DMS153 treated with DMSO at 0.1 percent for 48 hours (cell line): ENCODE data around the gene PSMA2.
A peak's percentile ranks its signal among the peaks of the same experiment; 100 is the strongest.

ENCODE experiments used
- DNase-seq: peaks from one replicate; lab custom pipeline; 2025; ENCODE audit not compliant: unreplicated experiment; lab: John Stamatoyannopoulos, UW

Gene PSMA2

DNA sequence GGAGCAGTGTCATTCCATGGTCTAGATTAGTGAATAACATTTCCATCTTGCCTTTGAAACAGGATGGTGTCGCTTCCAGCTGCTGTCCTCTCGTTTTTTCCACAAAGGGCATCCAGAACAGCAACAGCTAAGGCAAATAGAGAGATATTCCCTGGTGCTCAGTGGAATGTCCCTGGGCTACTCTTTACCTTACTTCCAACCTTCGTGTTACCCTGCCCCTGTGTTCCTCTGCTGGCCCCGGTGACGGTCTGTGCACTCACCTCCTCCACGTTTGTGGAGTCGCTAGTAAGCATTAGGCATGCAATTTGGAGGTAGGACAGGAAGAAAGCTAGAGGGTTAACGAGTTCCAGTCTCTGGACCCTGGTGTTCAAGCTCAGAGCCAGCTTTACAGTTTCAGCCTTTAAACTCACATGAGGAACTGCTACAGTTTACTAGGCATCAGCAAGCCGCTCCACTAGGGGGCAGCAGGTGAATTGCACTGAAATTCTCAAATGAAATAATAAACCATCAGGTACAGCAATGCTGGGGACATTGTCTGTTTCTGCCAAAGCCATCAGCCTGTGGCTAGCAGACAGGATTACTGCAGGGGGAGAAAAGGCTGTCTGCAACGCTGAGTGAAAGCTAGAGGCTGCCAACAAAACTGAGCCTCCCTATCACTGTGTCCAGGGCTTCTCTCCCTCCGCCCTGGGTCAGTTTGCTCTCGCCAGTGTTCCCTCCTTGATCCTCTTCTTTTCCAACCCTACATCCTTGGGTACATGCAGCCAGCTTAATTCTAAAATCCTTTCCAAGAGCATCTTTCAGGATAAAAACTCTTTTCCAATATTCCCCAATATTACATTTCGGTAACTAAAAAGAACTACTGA, 9.2 kb upstream of the PSMA2 start:
- DNase-seq = peak; percentile 71

DNA sequence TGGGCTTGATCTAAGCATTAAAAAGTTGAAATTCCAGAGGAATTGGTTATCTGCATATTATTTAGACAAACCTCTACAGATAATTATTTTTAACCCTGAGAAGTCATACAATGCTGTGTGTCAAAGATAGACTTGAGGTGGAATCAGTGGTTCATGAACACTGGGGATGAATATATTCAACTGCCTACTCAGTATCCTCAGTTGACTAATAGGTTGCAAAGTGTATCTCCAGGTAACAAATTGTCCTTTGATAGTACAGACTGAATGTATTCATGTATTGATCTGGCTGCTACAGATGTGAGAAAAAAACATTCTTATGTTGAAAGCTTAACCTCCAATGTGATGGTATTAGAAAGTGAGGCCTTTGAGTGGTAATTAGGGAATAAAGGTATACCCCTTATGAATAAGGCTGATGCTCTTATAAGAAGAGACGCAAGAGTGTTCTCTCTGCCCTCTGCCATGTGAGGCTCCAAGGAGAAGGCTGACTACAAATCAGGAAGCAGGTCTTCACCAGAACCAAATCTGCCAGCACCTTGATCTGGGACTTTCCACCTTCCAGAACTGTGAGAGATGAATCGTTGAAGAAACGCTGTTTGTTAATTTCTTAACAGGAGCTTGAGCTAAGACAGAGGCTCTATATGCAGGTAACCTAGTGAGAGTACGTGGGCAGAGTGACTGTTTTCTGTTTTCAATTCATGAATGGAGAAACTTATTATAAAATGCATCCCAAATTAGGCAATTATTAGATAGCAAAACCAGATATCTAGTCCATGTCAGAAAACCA, 7.7 kb upstream of the PSMA2 start:
- no peak for DNase-seq

DNA sequence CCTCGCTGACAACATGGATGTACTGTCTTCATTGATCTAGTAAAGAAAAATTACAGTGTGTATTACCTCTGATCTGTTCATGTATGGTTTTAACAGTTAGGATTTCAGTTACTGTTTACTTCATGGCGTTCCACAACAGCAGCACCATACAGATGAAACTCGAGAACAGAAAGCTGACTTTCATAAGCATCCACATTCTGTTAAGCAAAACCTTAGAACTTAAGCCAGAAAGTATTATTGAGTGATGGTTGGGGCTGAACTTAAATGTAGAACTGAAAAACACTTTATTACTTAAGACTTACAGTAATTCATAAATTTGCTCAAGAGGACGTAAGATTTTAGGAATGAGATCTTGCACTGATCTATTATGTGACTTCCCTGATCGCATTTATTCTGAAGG, 3.9 kb upstream of the PSMA2 start:
- DNase-seq = no peak

DNA sequence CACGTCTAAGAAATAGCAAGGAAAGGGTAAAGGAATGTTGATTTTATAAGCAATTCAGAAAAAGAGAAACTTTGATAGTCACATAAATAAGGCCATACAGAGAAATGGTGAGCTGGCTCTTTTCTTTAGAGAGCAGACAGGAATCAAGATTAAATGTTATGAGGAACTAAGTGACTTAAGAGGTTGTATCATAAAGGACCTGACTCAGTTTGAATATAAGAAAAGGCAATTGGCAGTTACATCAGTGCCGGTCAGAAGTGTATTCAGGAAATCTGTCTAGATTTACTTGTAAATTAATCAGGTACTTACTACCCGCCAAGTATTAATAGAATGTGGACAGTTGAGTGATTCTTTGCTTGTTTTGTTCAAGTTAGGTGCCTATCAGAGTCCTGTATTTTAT, 2.3 kb upstream of the PSMA2 start:
- DNase-seq = no peak

DNA sequence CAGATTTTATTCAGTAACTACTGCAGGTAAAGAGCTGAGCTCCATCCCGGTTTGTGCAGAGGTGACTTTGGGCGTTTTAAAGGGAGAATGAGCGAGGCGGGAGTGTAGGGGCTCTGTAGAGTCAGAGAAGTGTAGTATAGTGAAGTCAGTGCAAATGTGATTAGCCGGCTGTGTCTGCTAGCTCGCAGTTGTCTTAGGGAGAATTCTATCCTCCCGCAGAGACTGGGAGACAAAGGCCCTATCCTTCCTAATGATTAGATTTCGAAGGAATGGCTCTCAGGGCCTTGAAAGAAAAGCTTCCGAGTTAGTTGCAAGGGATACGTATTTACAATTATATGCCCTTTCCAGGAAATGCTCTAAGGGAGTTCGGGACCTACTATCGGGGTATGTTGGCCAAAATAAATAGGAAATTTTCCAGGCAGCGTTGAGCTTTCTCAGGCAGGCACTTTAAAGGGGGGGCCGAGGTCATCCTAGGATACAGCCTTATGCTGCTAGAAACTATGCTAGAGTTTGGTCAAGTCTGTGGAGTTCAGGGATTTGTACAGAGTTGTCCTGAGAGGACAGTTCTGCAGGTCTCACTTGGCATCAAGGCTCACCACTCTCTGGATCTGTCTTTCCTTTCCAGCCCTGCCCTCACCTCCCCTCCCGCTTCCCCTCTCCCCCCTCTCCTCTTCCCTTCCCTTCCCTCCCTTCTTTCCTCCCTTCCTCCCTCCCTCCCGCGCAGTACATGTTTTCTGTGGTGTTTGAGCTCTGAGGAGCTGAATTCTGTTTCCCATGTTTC, 1.0 kb upstream of the PSMA2 start:
- DNase-seq = no peak

DNA sequence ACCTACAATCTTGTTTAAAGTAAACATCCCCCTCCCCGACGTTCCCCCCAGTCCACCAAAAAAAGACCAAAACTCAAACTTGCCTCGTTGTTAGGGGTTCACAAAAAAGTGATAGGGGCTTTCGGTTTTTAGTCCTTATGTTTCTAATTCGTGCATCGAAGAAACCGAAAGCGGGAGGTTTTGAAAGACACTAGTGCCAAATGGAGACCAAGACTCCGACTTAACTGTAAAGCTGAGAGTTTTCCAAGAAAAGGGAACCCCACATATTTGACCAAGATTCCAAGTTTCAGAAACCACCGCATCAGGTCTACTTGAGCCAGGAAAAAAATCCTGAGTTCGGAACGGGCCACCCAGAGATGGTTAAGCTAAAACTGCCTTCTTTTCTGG, 534 bp downstream of the PSMA2 start:
- no peak for DNase-seq

DNA sequence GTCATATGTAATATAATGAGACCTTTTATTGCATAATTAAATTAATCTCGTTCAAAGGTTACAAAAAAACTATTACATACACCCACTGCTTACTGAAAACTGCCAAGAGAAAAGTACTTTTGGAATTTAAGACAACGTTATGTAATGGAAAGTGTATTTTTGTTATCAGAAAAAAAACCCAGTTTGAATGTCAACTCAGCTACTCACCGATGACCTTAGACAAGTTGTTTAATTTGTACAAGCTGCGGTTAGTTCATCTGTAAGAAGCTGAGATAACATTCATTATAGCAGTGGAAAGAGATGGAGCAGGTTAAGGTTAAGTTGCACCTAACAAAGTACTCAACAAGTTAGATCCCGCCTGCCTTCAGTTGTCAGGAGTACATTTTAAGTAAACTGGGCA, 1.1 kb downstream of the PSMA2 start:
- DNase-seq = no peak

DNA sequence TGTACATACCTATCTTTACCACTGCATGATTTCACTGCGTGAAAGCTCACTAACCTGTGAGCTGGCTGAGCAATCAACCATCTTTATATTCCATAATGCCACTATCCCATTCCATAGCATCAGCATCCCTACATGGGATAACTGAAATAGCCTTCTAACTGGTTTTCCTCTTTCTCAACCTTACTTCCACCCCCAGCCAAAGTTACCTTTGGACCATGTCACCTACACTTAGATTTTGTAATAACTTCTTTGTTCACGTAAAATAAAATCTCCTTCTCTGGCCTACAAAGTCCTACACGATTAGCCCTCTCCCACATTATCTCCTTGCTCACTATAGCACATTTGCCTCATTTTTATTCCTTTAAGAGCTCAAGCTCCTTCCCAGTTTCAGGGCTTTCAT, 2.5 kb downstream of the PSMA2 start:
- no peak for DNase-seq

DNA sequence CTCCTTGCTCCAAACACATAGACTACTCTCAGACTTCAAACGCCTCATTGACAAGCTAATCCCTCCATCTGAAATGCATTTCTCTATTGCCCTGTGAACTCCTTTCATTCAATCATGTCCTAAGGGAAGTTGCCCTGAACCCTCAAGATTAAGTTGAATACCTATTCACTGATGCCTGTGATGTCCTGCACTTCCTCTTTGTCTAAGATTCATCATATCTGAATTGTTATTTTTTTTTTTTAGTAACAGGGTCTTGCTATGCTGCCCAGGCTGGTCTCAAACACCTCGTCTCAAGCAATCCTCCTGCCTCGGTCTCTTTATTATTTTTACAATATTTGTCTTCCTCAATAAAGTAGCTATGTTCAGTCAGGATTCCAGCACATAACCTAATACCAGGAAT, 3.2 kb downstream of the PSMA2 start:
- no peak for DNase-seq

DNA sequence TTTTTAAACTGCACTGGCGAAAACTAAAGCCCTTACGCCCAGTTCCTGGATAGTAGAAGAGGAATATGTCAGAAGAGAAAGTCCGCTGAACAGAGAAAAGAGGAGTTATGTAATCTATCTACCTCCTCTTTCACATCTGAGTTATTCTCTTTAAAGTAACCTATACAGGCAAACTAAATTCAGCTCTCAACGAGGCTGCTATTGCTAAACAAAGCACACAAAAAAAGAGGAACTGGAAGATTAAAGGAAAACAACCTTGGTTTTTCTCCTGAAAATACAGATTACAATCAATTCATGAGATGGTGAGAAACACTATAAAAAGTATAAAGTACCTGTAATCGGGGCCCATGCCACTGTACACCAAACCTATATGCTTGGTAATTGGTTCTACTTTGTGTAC, 5.8 kb downstream of the PSMA2 start:
- no peak for DNase-seq

DNA sequence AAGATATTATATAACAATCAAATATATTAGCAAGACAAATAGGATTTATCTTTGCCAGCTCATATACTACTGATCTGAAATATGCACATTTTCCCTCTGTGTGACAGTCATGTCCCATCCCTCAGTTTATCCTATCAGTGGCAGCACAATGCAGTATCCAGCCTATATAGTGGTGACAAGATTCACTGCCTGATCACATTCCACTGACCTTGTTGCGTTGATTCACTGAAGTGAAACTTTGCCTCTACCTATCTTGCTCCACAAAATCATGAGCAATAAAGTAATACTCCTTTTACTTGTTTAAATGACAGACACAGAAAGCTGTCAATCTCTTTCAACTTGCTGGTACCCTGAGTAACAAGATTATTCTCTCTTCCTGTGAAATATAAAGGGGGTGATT, 6.3 kb downstream of the PSMA2 start:
- DNase-seq = no peak

DNA sequence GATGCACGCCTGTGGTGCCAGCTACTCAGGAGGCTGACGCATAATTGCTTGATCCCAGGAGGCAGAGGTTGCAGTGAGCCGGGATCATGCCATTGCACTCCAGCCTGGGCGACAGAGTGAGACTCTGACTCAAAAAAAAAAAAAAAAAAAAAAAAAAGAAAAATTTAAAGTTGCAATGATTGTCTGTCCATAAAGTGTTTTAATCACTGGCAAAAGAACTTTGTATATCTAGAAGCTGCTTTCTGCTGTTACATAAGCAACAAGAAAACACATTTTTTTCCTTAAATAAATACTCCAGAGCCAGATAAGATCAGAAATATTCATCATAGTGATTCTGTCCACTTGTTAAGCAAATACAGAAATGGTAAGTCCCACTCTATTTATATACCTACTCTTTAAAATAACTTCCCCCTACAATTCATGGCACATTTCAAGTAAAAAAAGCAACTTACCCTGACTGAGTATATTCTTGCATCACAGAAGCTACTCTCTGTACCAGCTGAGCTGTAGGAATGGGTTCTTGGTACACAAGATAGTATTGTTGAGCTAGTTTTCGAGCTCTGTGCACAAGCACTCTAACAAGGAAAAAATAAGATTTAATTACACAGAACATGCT, 7.6 kb downstream of the PSMA2 start:
- no peak for DNase-seq

DNA sequence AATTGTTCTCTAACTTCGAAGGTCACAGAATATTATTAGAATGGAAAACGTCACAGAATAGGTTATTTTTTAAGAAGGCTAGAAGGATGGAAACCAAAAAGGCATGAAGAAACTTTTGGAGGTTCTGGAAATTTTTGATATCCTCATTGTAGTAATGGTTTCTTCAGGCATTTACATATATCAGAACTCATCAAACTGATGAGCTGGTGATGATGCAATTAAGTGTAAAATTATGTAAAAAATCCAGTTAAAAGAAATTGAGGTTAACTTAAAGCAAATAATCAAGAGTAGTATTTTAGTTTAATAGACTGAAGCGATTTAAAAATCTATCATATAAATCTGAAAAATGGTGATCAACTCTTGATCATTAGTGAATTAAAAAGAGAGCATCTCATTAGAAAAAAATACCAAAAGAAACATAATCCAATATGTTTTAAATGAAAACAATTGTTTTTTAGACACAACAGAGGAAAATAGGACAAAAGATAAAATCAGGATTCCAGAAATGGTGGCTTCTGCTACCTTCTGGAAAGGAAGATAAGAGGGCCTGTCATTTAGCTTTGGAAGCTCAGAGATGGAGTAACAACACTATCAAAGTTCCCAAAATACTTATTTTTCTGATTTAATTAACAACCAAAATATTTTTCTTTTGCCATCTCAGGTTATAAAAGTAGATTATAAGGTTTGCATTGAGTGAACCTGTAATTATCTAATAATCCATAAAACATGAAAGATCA, 9.8 kb downstream of the PSMA2 start:
- DNase-seq = no peak

DNA sequence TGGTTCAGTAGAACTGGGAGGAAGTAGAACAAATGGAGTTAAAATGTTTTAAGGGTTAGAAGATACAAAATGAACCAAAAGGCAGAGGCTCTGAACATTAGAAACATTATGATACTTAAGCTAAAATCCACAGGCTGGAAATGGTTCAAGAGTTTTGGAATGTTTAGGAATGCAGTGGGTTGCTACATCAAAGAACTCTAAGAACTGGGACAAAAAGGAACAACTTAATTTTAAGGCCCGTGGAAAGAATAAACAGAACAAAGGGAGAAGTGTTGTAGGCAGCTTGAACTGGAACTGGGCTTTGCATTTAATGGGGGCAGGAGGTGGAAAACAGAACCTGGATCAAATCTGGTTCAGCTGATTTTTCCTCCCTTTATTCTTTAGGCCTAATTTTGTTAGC, 16.6 kb downstream of the PSMA2 start:
- DNase-seq = no peak

DNA sequence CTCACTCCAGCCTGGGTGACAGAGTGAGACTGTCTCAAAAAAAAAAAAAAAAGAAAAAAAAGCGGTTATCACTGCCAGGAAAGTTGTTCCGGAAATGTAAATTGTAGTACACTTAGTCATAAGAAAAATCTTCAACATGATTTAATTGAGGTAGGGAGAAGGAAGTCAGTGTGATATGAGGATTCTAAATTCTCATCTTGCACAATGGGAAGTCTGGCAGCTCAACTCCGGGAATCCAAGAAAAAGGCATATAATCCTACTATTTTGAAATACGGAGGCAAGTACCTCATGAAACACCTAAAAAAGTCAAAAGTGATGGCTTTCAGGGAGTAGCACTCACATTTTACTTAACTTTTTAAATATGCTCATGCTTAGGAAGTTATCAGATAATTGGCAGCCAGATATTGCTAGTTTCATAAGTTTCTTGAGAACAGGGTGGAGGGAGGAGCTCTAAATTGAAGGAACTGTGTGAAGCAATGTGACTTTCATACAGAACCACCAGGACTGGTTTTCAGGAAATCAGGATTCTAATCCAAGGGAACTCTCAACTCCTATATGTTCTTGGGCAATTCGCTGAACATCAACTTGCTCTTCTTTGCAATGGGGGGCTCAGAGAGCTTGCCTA, 17.4 kb downstream of the PSMA2 start:
- no peak for DNase-seq

DNA sequence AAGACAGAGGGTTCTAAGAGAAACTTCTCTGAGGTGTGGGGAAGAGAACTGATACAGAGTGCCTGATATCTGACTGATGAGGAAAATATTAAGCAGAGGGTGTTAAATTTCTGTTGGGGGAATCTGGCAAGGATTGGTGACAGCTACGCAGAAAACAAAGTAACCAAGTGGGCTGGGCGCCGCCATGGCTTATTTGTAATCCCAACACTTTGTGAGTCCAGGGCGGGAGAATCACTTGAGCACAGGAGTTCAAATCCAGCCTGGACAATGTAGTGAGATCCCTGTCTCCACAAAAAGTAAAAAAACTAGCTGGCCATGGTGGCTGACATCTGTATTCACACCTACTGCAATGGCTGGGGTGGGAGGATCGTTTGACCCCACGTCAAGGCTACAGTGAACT, 18.0 kb downstream of the PSMA2 start:
- no peak for DNase-seq

DNA sequence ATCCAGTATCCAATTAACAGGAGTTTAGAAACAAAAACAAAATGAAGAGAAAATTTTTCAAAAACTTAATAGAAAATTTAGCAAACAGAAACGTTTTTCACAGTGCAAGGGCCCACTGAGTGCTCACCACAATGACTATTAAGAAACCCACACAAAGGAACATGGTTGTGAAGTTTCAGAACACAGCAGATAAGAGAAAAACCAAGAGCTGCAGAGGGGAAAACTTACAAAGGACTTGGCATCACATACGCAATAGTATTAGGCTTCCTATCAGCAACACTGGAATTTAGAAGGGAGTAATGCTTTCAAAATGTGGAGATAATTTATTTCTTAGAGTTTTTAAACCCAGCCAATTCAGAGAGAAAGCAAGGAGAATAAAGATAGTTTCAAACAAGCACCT, 18.4 kb downstream of the PSMA2 start:
- no peak for DNase-seq

DNA sequence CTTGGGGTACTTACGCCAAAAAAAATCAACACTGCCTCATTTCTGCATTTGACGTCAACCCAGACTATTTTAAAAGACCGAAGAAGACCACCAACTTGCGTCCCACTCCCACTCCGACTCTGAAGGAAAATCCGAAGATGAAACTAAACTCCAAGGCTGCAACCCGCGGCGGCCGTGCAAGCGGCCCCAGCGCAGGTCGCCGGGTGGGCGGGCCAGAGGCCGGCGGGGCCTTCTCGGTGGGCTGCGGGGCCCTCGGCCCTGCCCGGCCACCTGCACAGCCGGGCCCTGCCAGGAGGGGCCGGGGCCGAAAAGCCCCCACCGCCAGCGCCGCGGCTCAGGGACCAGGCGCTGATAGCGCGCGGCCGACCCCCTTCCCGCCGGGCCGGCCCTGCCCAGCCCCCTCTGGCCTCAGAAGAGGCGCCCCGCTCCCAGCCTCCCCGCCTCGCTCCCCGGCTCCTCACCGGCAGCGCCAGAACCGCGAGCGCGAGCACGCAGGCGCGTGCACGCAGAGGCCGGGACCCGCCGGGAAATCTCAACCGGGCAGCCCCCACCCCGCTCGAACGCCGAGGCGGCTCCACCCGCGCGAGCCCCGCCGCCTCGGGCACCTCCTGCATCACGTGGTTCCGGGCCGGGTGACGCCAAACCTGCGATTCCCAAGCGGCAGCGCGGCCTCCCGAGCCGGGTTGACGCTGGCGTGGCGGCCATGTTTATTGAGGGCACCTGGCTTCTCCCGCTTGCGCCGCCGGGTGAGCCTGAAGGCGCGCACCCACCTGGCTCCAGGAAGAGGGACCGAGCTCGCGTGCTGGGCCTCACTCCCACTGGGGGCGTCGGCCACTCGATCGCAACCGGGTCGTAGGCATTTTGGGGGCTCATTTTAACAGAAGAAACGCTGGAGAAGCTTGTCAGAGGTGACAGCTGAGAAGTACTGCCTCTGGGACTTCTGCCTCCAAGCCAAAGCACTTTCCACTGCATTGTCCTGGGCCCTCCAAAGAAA, 20.2 kb downstream of the PSMA2 start, which contains the start of gene C7orf25:
C7orf25 (minus strand) TSS at position 617 of the 994 bp plus-strand sequence. CDS start 1,170 bp downstream, outside the sequence.
- peak; percentile 98 for DNase-seq

DNA sequence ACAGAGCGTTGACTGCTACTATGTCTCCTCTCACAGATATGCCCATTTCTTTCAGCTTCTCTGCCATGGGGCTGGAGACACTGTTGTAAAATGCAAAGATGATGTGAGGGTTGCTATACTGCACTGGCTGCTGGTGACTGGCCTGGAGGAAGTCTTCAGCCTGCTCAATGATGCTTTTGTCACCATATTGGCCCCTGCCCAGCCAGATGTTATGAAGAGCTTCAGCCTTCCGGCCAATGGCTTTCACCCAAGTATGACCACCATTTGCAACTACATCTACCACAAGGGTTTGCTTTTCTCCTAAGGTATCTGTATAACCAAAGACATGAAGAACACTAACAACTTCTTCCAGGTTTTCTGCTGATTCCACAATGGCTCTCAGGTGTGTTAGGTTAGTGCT, 21.7 kb downstream of the PSMA2 start:
- DNase-seq = no peak
